Activated T-cell treated with anti-CD3 and anti-CD28 coated beads for 48 hours (primary cell): ENCODE data around the gene HLF.
A peak's percentile ranks its signal among the peaks of the same experiment; 100 is the strongest.

Source experiments
- DNase-seq: peaks from one replicate; pipeline ENCODE4 v3.0.0-alpha.2; 2020; ENCODE audit warnings: low read depth

The HLF gene, protein sequence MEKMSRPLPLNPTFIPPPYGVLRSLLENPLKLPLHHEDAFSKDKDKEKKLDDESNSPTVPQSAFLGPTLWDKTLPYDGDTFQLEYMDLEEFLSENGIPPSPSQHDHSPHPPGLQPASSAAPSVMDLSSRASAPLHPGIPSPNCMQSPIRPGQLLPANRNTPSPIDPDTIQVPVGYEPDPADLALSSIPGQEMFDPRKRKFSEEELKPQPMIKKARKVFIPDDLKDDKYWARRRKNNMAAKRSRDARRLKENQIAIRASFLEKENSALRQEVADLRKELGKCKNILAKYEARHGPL

DNA sequence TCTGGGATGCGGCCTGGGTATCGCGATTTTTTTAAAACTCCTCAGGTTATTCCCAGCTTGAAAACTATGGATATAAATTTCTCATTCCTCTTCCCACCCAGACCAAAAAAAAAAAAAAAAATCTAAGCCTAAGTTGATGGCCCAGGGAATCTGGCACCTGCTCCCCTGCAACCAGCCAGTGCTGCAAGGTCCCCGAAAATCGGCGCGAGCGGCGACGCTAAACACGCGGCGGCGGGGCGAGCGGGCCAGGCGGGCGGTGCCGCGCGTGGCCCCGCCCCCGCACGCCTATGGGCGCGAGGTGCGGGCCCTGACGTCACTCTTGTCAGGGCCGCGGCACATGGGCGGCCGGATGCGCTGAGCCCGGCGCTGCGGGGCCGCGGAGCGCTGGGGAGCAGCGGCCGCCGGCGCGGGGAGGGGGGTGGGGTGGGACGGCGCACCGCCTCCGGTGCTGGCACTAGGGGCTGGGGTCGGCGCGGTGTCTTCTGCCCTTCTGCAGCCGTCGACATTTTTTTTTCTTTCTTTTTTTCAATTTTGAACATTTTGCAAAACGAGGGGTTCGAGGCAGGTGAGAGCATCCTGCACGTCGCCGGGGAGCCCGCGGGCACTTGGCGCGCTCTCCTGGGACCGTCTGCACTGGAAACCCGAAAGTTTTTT lies at the start of gene HLF:
HLF (plus strand) TSS at position 316 of the 654 bp plus-strand sequence. CDS start 525 bp downstream, outside the sequence.
- DNase-seq = peak; percentile 72

GRCh38 chr17:55215711-55216110 lies 49.0 kb upstream of the HLF start:
- DNase-seq = no peak

- no peak for DNase-seq
Measured at GRCh38 chr17:55216888-55217287, 47.9 kb upstream of the HLF start.

DNA sequence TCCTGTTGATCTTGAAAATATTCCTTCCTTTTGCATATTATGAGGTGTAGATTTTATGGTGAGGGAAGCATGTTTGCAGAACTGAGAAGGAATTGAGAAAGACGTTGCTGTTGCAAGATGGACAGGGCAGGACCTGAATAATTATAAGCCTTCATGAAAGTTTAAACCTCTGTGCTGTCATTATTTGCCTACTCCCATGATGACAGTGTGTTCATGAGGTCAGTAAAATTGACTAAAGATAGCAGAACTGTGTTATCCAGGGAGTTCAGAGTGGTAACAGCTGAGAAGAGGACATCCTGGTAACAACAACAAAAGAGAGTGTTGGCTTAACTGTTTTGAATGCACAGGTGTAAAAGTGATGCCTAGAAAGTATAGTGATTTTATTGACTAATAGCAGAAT lies 45.3 kb upstream of the HLF start:
- DNase-seq = no peak

DNA sequence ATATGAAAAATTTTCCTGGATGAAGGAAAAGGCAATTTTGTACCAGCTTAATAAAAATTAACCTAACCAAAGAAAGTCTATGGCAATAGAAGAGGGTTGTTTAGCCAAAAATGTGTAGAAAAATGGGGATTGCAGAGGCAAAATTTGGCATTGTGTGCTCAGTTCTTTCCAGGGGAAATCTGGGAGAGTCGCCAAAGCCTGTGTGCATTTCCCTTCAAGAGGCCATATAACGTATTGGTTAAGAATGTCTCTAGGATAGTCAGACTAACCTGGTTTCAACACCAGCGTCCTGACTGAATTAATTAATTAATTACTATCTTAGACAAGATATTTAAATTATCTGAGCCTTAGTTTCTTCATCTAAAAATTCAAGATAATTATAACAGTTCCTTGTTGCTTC lies 44.8 kb upstream of the HLF start:
- DNase-seq = no peak

DNA sequence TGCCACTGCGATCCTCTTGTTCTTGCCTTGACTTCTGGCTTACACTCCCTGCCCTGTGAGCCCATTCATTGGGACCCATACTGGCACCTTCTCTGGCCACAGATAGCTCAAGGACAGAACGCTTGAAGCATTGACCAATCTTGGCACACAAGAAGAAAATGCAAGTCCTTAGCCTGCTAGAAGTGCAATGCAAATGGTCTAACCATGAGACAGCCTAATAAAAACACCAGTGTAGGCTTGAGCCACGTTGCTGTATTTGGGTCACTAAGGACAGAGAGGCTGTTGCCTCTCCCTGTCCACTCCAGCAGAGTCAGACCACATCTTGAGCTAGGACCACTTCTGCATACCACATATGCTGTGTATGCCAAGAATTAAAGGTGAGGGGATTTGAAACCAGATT lies 41.2 kb upstream of the HLF start:
- no peak for DNase-seq

DNA sequence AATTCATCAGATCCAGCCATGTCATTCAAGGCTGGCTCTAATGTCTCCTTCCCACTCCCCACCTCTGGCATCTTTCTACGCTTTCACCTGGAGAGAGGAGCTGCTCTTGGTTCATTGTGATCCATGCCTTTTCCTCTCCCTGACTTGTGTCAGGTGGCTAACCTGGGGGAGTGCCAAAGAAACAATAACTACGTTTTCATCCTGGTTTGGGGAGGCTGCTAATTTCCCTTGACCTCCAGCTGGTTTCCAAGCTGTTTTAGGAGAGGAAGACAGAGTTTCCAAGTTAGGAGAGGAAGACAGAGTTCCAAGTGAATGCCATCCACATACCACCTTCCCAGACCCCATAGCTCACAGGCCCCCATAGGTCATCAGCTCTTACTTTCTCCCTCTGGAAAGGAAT lies 40.0 kb upstream of the HLF start:
- DNase-seq = no peak

DNA sequence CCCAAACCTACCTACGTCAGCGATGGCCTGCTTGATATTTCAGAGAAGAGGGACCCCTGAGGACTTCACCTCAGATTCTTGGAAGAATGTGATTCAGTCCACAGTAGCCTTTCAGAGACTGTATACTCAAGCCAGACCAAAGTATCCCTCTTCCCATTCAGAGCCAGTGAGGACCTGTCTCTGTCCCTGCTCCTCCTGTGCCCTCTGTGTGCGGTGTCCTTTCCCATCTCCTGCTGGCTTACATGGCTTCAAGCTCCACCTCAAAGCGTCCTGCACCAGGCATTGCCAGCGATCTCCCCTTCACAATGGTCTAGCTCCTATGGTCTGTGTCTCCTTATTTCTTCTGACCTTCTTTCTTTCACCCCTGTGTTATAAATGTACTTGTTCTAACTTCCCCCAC lies 39.5 kb upstream of the HLF start:
- DNase-seq = no peak

- DNase-seq = no peak
Measured at GRCh38 chr17:55228683-55229192, 36.0 kb upstream of the HLF start.

GRCh38 chr17:55229276-55229675 lies 35.5 kb upstream of the HLF start:
- DNase-seq = no peak

- no peak for DNase-seq
Measured at GRCh38 chr17:55230716-55231115, 34.0 kb upstream of the HLF start.

GRCh38 chr17:55233840-55234239 lies 30.9 kb upstream of the HLF start:
- no peak for DNase-seq

DNA sequence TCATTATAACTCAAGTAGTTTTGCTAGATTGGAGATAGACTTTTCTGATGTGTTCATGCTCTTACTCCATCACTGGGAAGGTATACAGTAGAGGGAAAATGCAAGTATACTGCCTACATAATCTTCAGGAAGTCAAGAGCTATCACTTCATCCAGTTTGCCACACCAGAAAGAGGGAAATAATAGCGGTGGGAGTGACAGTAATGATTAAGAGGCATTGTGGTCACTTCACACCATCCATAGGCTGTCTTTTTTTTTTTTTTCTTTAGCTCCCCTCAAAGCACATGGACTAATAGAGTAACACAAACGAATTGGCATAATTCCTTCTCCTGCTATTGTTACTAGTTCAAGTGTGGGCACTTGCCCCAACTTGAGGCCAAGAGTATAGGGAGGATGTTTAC lies 28.4 kb upstream of the HLF start:
- no peak for DNase-seq

GRCh38 chr17:55237268-55237667 lies 27.5 kb upstream of the HLF start:
- no peak for DNase-seq

DNA sequence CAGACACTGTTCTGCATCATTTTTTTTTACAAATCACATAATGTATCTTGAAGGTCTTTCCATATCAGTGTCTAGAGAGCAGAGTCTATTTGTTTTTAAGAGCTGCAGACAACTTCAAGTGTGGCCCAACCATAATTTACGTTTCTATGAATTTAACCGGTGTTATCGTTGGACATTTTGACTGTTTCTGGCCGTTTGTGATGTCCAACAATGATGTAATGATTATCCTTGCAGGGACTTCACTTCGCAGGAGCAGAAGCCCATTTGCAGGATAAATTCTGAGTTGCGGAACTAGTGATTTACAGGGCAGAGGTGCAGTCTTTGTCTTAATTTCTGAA lies 26.9 kb upstream of the HLF start:
- DNase-seq = no peak

- peak; percentile 77 for DNase-seq
Measured at GRCh38 chr17:55238179-55238930, 26.4 kb upstream of the HLF start.

DNA sequence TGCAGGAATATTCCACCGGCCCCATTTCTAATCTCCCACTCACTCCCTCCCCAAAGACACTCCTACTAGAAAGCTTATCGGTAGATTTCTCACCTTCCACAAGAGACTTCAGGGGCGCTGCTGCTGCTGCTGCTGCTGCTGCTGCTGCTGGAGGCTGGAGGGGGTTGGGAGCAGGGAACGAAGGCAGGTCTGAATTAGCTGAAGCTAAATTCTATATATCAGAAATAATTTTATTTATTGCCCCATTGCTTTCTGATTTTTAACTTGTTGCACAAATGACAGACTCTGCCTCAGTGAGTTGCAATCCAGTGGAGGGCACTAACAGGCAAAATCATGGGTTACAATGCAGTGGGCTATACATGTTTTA lies 25.8 kb upstream of the HLF start:
- DNase-seq = no peak

- DNase-seq = no peak
Measured at GRCh38 chr17:55241097-55241496, 23.7 kb upstream of the HLF start.

DNA sequence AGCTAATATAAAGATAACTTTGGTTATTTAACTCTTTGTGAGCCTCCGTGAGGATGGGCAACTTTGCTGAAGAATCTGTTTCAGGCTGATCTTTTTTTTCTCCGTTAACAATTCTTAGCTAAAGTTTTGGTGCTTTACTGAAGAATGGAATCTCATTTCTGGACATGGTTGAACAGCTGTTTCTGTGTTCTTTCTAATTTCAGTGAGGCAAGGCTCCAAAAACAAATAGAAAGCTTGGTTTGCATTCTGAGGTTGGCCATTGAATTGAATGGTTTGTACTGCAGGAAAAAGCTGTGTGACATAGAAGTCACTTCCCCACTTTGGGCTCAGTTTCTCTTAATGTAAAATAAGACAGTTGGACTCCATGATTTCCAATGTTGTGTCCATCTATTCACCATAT lies 22.3 kb upstream of the HLF start:
- DNase-seq = no peak

DNA sequence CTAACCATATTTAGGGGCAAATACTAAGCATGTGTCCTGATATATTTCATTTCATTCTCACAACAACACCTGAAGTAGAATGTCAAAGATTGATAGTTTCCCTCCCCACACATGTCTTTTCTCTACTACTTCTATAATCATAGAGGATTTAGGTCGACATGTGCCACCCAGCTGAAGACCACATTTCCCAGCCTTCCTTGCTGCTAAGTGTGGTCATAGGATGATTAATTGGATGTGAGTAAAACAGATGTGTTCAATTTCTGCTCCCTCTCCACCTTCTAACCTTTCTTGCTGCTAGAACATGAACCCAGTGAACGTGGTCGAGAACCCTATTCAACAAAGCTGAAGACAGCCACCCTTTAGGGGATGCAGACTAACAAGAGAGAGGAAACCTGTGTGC lies 18.8 kb upstream of the HLF start:
- DNase-seq = no peak

DNA sequence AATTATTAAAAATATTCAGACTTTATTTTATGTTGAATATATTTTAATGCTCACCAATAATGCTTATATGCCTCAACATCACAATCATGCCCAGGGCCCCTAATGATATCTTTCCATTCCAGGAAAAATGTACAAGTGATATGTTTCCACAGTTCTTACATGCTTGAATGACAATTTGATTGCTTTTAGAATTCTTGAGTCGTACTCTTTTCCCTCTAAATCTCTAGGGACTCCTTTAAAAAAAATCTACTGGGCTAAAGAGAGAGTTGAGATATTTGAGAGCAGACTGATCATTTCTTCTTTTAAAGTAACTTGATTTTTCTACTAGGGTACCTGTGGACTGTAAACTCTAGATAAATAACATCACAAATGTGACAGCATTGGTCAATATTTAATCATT lies 18.2 kb upstream of the HLF start:
- DNase-seq = no peak

GRCh38 chr17:55248077-55248476 lies 16.7 kb upstream of the HLF start:
- no peak for DNase-seq

GRCh38 chr17:55249861-55250260 lies 14.9 kb upstream of the HLF start:
- no peak for DNase-seq
